Heart left ventricle (tissue), 16 donors: Measurements from ENCODE around the gene UCN3. TPM values are rescaled to one million over a fixed set of nuclear protein-coding genes. Genes with fewer than 3 reads are reported as not detected.

ENCODE experiments used
- ATAC-seq, 4 donors: fragments of 200-7000 bp; cut with Tn5 transposase; one replicate each; pipeline ENCODE4 v1.9.1; 2020 to 2022; ENCODE audit warnings: moderate library complexity in 4 of 4, mild to moderate bottlenecking in 3 of 4, moderate number of reproducible peaks in 1 of 4
- DNase-seq, 5 donors: peaks; one replicate each; pipeline ENCODE4 v3.0.0-alpha.2; 2020
- H3K27ac ChIP-seq, 12 donors: fragments of 200-600 bp; sonication (generic) in 4 of 12; one replicate each; pipeline versions ENCODE4 v1.5.0 to v1.8.0; 2016 to 2022; ENCODE audit warnings: mild to moderate bottlenecking in 2 of 12
- H3K27me3 ChIP-seq, 9 donors: fragments of 200-600 bp; sonication (generic) in 2 of 9; one replicate each; pipeline versions ENCODE4 v1.5.1 to v1.8.0; 2016 to 2022; ENCODE audit warnings: mild to moderate bottlenecking in 3 of 9
- H3K36me3 ChIP-seq, 9 donors: fragments of 200-600 bp; sonication (generic) in 2 of 9; one replicate each; pipeline versions ENCODE4 v1.5.0 to v1.8.0; 2018 to 2022; ENCODE audit warnings: mild to moderate bottlenecking in 2 of 9
- H3K4me1 ChIP-seq, 12 donors: fragments of 200-600 bp; sonication (generic) in 4 of 12; one replicate each; pipeline versions ENCODE4 v1.5.0 to v1.8.0; 2016 to 2022; ENCODE audit warnings: mild to moderate bottlenecking in 3 of 12
- H3K4me3 ChIP-seq, 12 donors: fragments of 200-600 bp; sonication (generic) in 4 of 12; one replicate each; pipeline versions ENCODE4 v1.5.0 to v1.8.0; 2017 to 2022; ENCODE audit warnings: mild to moderate bottlenecking in 9 of 12, moderate library complexity in 4 of 12
- H3K9me3 ChIP-seq, 12 donors: fragments of 200-600 bp; sonication (generic) in 4 of 12; one replicate each; pipeline versions ENCODE4 v1.5.0 to v1.8.0; 2016 to 2022; ENCODE audit warnings: mild to moderate bottlenecking in 1 of 12
- CTCF ChIP-seq, 12 donors: fragments of 200-600 bp; sonication (generic) in 4 of 12; IDR thresholded peaks; one replicate each; pipeline versions ENCODE4 v1.5.0 to v1.8.0; 2018 to 2022; ENCODE audit warnings: antibody characterized with exemption in 12 of 12, mild to moderate bottlenecking in 5 of 12
- POLR2A ChIP-seq, 2 donors: fragments of 450-650 bp; IDR thresholded peaks; one replicate each; pipeline ENCODE4 v1.6.1; 2017; ENCODE audit warnings: antibody characterized with exemption in 2 of 2, mild to moderate bottlenecking in 2 of 2, moderate library complexity in 2 of 2
- WGBS, 4 donors: extraction: QIAGEN DNeasy Blood & Tissue Kit in 2 of 4; methylation state at CpG; one replicate each; pipeline versions ENCODE4 v1.1.5 to v1.1.7; 2013 to 2018; 5-methylcytosine and 5-hydroxymethylcytosine counted together
- intact Hi-C, 10 donors: fragments of 100-400 bp; cut with DNase I; formaldehyde crosslinking; loops; one replicate each; pipeline versions ENCODE4 v1.11.1 to v1.14.2; 2022
- polyA plus RNA-seq, 2 donors: library from polyadenylated mRNA; stranded (reverse); fragments of 200-250 nt; gene quantifications; one replicate each; pipeline ENCODE4 v1.2.3, GENCODE V29; 2013
- total RNA-seq, 9 donors: library from RNA; depleted of rRNA in 2 of 9; stranded (reverse); fragments of >200 nt in 2 of 9; fragmentation: NEBNext Ultra II Directional in 3 of 9; extraction: Animal tissue kit (Norgen Biotek cat#: 25700) in 3 of 9; gene quantifications; one replicate each; pipeline versions ENCODE4 v1.1.0 to v1.2.4, GENCODE V29; 2016 to 2023
- donor health status: ischemic (EF 13 %, LVEDD 7.1; RV severe dilation, severe dysfunction).
- donor health status: healthy with polysubstance abuse.
- donor health status: DM: no; HTN: yes; CAD: no.
- donor health status: DM: no; HTN: no; CAD: no.
- donor health status: ischemic (EF 25% LVEDD 6.9; RV normal size, moderate dysfunction).
- donor health status: ischemic (EF 25% LVEDD 5.7; RV mildly dilated, moderate dysfunction).
- donor health status: healthy.
- donor health status: DM: yes; HTN: yes; CAD: no.
- donor health status: ischemic (EF 35%, LVEDD 5.7; RV mildly dilated, moderate dysfunction).
- donor health status: nonischemic (EF 11% LVEDD 7.7; RV severe dilation, severe dysfunction).
- donor health status: DM: yes; HTN: yes; CAD: no.
- donor health status: PGD.
- donor health status: ischemic (EF 29% LVEDD 5.4; RV normal size, mild dysfunction).
- donor health status: nonischemic (EF 23%, LVEDD 6.1; RV moderate dilation, normal function).

UCN3 gene
- total and polyA plus RNA-seq, 11 donors: not detected

GRCh38 chr10:5423771-5424170 is 59.0 kb downstream of the UCN3 start:
- no peak for ATAC-seq
- 37 to 45% (median 40%) methylated on average over 2 of the region's 2 CpGs for WGBS, 4 donors
- peaks cover 0 to 18% (median 0%) of the 10 kb centered on the region in 12 donors for H3K4me1 ChIP-seq
- intact Hi-C loops: no loop called here
- no peak for TF ChIP-seq CTCF (IDR thresholded peaks at IDR 0.05)
- no peak for TF ChIP-seq POLR2A (IDR thresholded peaks at IDR 0.05)
- H3K27me3 ChIP-seq: no peaks in the 10 kb centered on the region
- H3K9me3 ChIP-seq: peaks cover 0 to 10% (median 0%) of the 10 kb centered on the region in 12 donors
- no peaks in the 10 kb centered on the region for H3K36me3 ChIP-seq
- no peak overlapping the region for H3K4me3 ChIP-seq
- DNase-seq: no peak
- H3K27ac ChIP-seq: no peak overlapping the region

Other genes with a start within 250 kb of the UCN3 start
- gene AKR1C8, start 179.8 kb upstream of the UCN3 start, total RNA-seq: under 1 TPM in 4 of 9 donors, not detected in 5; 0.19 to 0.72 (median 0.49) TPM
- under 1 TPM in 1 of 2 donors, not detected in 1; 0.46 TPM for gene AKR1C8, start 179.8 kb upstream of the UCN3 start, polyA plus RNA-seq
- not detected for gene AKR1C4, start 168.1 kb upstream of the UCN3 start, total RNA-seq
- not detected for gene AKR1C4, start 168.1 kb upstream of the UCN3 start, polyA plus RNA-seq
- 1 to 10 TPM in 1 of 9 donors, under 1 TPM in 8; 0.12 to 2.8 (median 0.40) TPM for gene TUBAL3, start 39.9 kb downstream of the UCN3 start, total RNA-seq
- under 1 TPM; 0.22 to 0.27 TPM for gene TUBAL3, start 39.9 kb downstream of the UCN3 start, polyA plus RNA-seq
- 10 to 100 TPM; 12.7 to 29.5 (median 15.8) TPM for gene NET1, start 47.6 kb downstream of the UCN3 start, total RNA-seq
- 1 to 10 TPM; 5.6 to 7.0 TPM for gene NET1, start 47.6 kb downstream of the UCN3 start, polyA plus RNA-seq
- not detected for gene CALML5, start 134.6 kb downstream of the UCN3 start, total RNA-seq
- not detected for gene CALML5, start 134.6 kb downstream of the UCN3 start, polyA plus RNA-seq
- not detected for gene CALML3, start 160.0 kb downstream of the UCN3 start, total RNA-seq
- under 1 TPM in 1 of 2 donors, not detected in 1; 0.03 TPM for gene CALML3, start 160.0 kb downstream of the UCN3 start, polyA plus RNA-seq